MCF 10A (cell line): ENCODE measurements around the gene ZMYND12. TPM values are rescaled to one million over a fixed set of nuclear protein-coding genes. Genes with fewer than 3 reads are reported as not detected.

Experiments used
- BruUV-seq: library from RNA; stranded (reverse); fragments of 400-500 nt; replicated peaks from 2 replicates; lab custom pipeline; 2021; lab: Mats Ljungman, UMichigan
- CTCF ChIA-PET: fragments of 300-600 bp; sonication (Branson Sonifier 250); formaldehyde crosslinking; extraction: SDS; loops from one replicate; lab custom pipeline; 2021; ENCODE audit warnings: antibody characterized with exemption, inconsistent platforms; lab: Yijun Ruan, JAX
- POLR2A ChIA-PET: fragments of 300-600, 350-650 bp; sonication (Branson Sonifier 250); formaldehyde crosslinking; extraction: SDS; loops from one replicate; lab custom pipeline; 2020; ENCODE audit warnings: antibody characterized with exemption, inconsistent platforms; lab: Yijun Ruan, JAX
- DNase-seq: peaks from one replicate; pipeline ENCODE4 v3.0.0-alpha.2; 2018; ENCODE audit not compliant: unreplicated experiment
- H3K27ac Mint-ChIP-seq: one replicate; pipeline ENCODE4 v1.8.0; 2022; ENCODE audit warnings: mild to moderate bottlenecking, low read depth, mixed read lengths; ENCODE audit not compliant: unreplicated experiment
- H3K27me3 Mint-ChIP-seq: one replicate; pipeline ENCODE4 v1.8.0; 2022; ENCODE audit warnings: mixed read lengths; ENCODE audit not compliant: insufficient read depth, unreplicated experiment
- H3K36me3 Mint-ChIP-seq: one replicate; pipeline ENCODE4 v1.8.0; 2022; ENCODE audit warnings: mild to moderate bottlenecking, moderate library complexity, mixed read lengths; ENCODE audit not compliant: insufficient read depth, unreplicated experiment
- H3K4me1 Mint-ChIP-seq: one replicate; pipeline ENCODE4 v1.8.0; 2022; ENCODE audit warnings: mixed read lengths; ENCODE audit not compliant: insufficient read depth, unreplicated experiment
- H3K4me3 Mint-ChIP-seq: one replicate; pipeline ENCODE4 v1.8.0; 2022; ENCODE audit warnings: mild to moderate bottlenecking, moderate library complexity, mixed read lengths; ENCODE audit not compliant: unreplicated experiment
- H3K9me3 Mint-ChIP-seq: one replicate; pipeline ENCODE4 v1.8.0; 2022; ENCODE audit warnings: mixed read lengths; ENCODE audit not compliant: unreplicated experiment
- intact Hi-C: fragments of 100-400 bp; cut with micrococcal nuclease; formaldehyde crosslinking; loops from 2 replicates; pipeline ENCODE4 v1.14.1; 2022
- total RNA-seq: library from RNA; stranded (reverse); gene quantifications from 2 replicates; pipeline ENCODE4 v1.2.3, GENCODE V29; 2022
- TF ChIP-seq, protein P1 (sequence below): fragments of 200-600 bp; IDR thresholded peaks from one replicate; pipeline ENCODE4 v1.8.0; 2022; ENCODE audit warnings: antibody characterized with exemption, mild to moderate bottlenecking; ENCODE audit not compliant: unreplicated experiment

ZMYND12 gene
- total RNA-seq, 1 experiment from 2014 or later = 0.21 TPM

DNA sequence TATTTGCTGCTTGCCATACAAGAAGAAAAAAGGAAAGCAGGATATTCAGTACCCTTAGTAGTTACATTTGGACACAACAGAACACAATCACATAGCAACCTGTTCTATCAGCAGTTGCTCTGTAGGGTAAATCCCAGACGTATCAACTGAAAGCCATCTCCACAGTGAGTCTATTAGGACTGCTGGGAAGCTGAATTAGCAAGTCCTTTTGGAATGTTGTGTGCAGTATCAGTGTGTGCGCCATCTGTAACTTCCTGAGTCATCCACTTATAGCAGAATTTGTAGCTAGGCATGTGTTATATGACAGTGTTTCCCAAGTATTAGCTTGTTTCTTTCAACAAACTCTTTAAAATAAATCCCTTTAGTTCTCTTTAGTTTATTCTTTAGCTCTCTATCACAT, 28.6 kb upstream of the ZMYND12 start:
- H3K4me1 Mint-ChIP-seq = no peaks in the 10 kb centered on the region
- H3K36me3 Mint-ChIP-seq = no peaks in the 10 kb centered on the region
- intact Hi-C loops = no loop called here
- ChIA-PET POLR2A (interaction anchor here (0.6 kb wide), 1 partner anchor 1578 kb away, joined by 3 read pairs; no protein-coding TSS in a partner anchor), CTCF (interaction anchor here (0.5 kb wide), 2 partner anchors 311 to 524 kb away, joined by 3 to 5 read pairs; no protein-coding TSS in a partner anchor)
- no peak overlapping the region for H3K4me3 Mint-ChIP-seq
- H3K27ac Mint-ChIP-seq = no peak overlapping the region
- DNase-seq = peak; percentile 40
- TF ChIP-seq, protein P1, sequence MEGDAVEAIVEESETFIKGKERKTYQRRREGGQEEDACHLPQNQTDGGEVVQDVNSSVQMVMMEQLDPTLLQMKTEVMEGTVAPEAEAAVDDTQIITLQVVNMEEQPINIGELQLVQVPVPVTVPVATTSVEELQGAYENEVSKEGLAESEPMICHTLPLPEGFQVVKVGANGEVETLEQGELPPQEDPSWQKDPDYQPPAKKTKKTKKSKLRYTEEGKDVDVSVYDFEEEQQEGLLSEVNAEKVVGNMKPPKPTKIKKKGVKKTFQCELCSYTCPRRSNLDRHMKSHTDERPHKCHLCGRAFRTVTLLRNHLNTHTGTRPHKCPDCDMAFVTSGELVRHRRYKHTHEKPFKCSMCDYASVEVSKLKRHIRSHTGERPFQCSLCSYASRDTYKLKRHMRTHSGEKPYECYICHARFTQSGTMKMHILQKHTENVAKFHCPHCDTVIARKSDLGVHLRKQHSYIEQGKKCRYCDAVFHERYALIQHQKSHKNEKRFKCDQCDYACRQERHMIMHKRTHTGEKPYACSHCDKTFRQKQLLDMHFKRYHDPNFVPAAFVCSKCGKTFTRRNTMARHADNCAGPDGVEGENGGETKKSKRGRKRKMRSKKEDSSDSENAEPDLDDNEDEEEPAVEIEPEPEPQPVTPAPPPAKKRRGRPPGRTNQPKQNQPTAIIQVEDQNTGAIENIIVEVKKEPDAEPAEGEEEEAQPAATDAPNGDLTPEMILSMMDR = no peak
- H3K27me3 Mint-ChIP-seq = no peaks in the 10 kb centered on the region
- no peaks in the 10 kb centered on the region for H3K9me3 Mint-ChIP-seq
- BruUV-seq = no TSS peak

GRCh38 chr1:42482635-42483153, 26.9 kb upstream of the ZMYND12 start:
- Mint-ChIP-seq H3K27me3 (no peaks in the 10 kb centered on the region), H3K27ac (no peak overlapping the region), H3K4me1 (no peaks in the 10 kb centered on the region), H3K9me3 (no peaks in the 10 kb centered on the region), H3K4me3 (no peak overlapping the region), H3K36me3 (no peaks in the 10 kb centered on the region)
- TF ChIP-seq, protein P1 = no peak
- ChIA-PET CTCF (no interaction called here), POLR2A (no interaction called here)
- no peak for DNase-seq
- intact Hi-C loops = no loop called here
- BruUV-seq = no TSS peak

- ChIA-PET POLR2A (no interaction called here), CTCF (interaction anchor here (0.6 kb wide), 1 partner anchor 136 kb away, joined by 4 read pairs; no protein-coding TSS in a partner anchor)
- no peaks in the 10 kb centered on the region for H3K9me3 Mint-ChIP-seq
- no peak overlapping the region for H3K27ac Mint-ChIP-seq
- no peaks in the 10 kb centered on the region for H3K27me3 Mint-ChIP-seq
- no peak for DNase-seq
- TF ChIP-seq, protein P1 = no peak
- H3K36me3 Mint-ChIP-seq = no peaks in the 10 kb centered on the region
- no TSS peak for BruUV-seq
- H3K4me3 Mint-ChIP-seq = no peak overlapping the region
- intact Hi-C loops = no loop called here
- no peaks in the 10 kb centered on the region for H3K4me1 Mint-ChIP-seq
Observed at GRCh38 chr1:42480921-42481320, 25.1 kb upstream of the ZMYND12 start.

- ChIA-PET POLR2A (no interaction called here), CTCF (no interaction called here)
- no peaks in the 10 kb centered on the region for H3K4me1 Mint-ChIP-seq
- intact Hi-C loops = no loop called here
- no peaks in the 10 kb centered on the region for H3K27me3 Mint-ChIP-seq
- no TSS peak for BruUV-seq
- no peak overlapping the region for H3K4me3 Mint-ChIP-seq
- DNase-seq = peak; percentile 16
- TF ChIP-seq, protein P1 = no peak
- H3K9me3 Mint-ChIP-seq = no peaks in the 10 kb centered on the region
- H3K36me3 Mint-ChIP-seq = no peaks in the 10 kb centered on the region
- no peak overlapping the region for H3K27ac Mint-ChIP-seq
Observed at GRCh38 chr1:42479621-42480020, 23.8 kb upstream of the ZMYND12 start.
